PC-9 (cell line): ENCODE measurements around the gene MTUS2.

Experiments
- CTCF ChIP-seq: fragments of 200-600 bp; sonication (generic); conservative IDR thresholded peaks from 2 replicates; pipeline ENCODE4 v1.6.1; 2017; ENCODE audit warnings: mixed run types, antibody characterized with exemption, mild to moderate bottlenecking, moderate library complexity
- EZH2 ChIP-seq: fragments of 200-600 bp; sonication (generic); IDR thresholded peaks from 2 replicates; pipeline ENCODE4 v1.8.0; 2017; ENCODE audit warnings: antibody characterized with exemption, low read depth

GRCh38 chr13:29527511-29527910 is 707.4 kb downstream of the MTUS2 start:
- TF ChIP-seq CTCF (no peak), EZH2 (no peak)
